GF-D8 (cell line): ENCODE results near the gene SLC25A18.
"Not testable (repeated sequence)": the region's sequence is repeated elsewhere in the genome, so short reads cannot be mapped to it uniquely, and the experiment has no call there.

Experiments
- DNase-seq: peaks from one replicate; lab custom pipeline; 2025; lab: John Stamatoyannopoulos, UW

SLC25A18 gene, protein sequence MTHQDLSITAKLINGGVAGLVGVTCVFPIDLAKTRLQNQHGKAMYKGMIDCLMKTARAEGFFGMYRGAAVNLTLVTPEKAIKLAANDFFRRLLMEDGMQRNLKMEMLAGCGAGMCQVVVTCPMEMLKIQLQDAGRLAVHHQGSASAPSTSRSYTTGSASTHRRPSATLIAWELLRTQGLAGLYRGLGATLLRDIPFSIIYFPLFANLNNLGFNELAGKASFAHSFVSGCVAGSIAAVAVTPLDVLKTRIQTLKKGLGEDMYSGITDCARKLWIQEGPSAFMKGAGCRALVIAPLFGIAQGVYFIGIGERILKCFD

GRCh38 chr22:17562906-17563870 lies at the start of gene SLC25A18:
SLC25A18 (plus strand) TSS chr22:17563498; CDS start chr22:17579945, 16,447 bp downstream.
- peak; percentile 7 for DNase-seq

GRCh38 chr22:17513612-17514011 lies 49.7 kb upstream of the SLC25A18 start:
- no peak for DNase-seq

DNA sequence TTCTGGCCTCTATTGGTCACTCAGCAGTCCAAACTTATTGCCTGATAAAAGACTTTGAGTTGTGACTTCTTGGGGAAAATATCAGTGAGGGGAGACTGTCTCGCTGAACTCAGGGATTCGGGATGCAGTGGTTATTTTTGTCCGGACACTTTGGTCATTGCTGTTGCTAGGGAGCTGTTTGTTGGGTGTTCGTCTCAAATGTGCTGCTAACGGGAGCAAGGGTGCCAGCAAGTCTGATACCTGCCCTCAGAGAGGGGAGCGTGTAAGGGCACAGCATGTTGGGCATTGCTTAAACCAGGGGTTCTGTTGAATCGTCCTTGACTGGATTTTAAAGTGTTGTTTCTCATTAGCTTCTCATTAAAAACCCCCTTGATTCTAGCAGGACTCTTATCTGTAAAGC lies 49.2 kb upstream of the SLC25A18 start:
- no peak for DNase-seq

- no peak for DNase-seq
Observed at GRCh38 chr22:17518406-17518805, 44.9 kb upstream of the SLC25A18 start.

DNA sequence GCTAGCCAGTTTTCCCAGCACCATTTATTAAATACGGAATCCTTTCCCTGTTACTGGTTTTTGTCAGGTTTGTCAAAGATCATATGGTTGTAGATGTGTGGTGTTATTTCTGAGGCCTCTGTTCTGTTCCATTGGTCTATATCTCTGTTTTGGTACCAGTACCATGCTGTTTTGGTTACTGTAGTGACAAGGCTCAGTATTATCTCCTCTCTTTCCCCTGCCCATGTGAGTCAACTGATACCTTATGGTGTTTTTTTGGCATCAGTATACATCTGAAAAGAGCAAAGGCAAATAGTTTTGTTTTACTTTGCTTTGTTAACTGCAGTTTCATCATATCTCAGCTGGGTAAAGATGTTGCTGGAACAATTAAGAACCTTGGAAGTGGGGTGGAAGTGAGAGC lies 41.3 kb upstream of the SLC25A18 start:
- not testable (repeated sequence) for DNase-seq

DNA sequence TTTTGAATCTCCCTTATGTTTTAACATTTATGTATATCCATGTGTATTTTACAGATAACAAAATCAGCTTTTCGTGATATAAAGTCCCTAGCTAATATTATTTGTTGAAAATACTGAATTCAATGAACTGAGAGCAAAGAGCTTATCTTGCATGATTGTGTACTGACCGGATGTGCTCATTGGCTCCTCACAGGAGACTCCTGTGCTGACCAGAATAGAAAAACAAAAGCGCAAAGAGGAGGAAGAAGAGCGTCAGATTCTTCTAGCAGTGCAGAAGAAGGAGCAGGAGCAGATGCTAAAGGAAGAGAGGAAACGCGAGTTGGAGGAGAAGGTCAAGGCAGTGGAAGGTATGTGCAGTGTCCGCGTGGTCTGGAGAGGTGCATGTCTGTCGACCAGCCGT lies 39.4 kb upstream of the SLC25A18 start:
- no peak for DNase-seq

GRCh38 chr22:17536269-17536668 lies 27.0 kb upstream of the SLC25A18 start:
- no peak for DNase-seq

GRCh38 chr22:17537155-17537554 lies 26.1 kb upstream of the SLC25A18 start:
- DNase-seq = no peak

DNA sequence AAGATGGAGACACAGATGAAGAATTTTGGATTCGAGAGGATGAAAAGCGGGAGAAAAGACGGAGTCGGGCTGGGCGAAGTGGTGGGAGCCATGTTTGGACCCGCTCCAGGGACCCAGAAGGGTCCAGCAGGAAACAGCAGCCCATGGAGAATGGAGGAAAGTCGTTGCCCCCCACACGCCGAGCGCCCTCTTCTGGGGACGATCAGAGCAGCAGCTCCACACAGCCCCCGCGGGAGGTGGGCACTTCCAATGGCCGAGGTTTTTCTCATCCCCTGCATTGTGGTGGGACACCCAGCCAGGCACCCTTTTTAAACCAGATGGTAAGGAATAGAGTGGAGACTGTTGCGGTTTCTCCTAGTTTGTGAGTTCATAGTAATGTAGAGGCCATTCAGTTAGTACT lies 22.8 kb upstream of the SLC25A18 start:
- no peak for DNase-seq

GRCh38 chr22:17541476-17541875 lies 21.8 kb upstream of the SLC25A18 start:
- DNase-seq = no peak

DNA sequence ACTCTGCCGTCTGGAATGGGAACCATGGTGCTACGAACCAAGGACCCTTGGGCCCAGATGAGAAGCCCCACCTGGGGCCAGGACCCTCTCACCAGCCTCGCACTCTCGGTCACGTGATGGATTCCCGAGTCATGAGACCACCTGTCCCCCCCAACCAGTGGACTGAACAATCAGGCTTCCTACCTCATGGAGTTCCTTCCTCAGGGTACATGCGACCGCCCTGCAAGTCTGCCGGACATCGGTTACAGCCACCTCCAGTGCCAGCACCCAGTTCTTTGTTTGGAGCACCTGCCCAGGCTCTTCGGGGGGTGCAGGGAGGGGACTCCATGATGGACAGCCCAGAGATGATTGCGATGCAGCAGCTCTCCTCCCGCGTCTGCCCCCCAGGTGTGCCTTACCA lies 20.8 kb upstream of the SLC25A18 start:
- DNase-seq = no peak

DNA sequence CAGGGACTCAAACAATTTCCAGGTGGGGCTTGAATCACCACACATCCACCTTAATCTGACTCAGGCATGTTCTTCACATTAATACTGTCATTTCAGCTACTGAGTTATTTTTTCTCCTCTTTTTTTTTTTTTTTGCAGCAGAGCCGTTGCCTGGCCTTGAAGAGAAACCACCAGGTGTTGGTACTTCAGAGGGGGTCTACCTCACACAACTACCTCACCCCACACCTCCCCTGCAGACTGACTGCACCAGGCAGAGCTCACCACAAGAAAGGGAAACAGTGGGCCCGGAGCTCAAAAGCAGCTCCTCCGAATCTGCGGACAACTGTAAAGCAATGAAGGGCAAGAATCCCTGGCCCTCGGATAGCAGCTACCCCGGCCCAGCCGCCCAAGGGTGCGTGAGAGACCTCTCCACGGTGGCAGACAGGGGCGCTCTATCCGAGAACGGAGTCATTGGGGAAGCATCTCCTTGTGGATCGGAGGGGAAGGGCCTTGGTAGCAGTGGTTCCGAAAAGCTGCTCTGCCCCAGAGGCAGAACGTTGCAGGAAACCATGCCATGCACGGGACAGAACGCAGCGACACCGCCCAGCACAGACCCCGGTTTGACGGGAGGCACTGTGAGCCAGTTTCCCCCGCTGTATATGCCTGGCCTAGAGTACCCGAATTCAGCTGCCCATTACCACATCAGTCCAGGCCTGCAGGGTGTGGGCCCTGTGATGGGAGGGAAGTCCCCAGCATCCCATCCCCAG lies 15.1 kb upstream of the SLC25A18 start:
- no peak for DNase-seq

DNA sequence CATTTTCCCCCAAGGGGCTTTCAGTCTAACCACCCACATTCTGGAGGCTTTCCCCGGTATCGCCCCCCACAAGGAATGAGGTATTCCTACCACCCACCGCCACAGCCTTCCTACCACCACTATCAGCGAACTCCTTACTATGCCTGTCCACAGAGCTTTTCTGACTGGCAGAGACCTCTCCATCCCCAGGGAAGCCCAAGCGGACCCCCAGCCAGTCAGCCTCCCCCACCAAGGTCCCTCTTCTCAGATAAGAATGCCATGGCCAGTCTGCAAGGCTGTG lies 14.6 kb upstream of the SLC25A18 start:
- DNase-seq = no peak

- no peak for DNase-seq
Observed at GRCh38 chr22:17549183-17549582, 14.1 kb upstream of the SLC25A18 start.

DNA sequence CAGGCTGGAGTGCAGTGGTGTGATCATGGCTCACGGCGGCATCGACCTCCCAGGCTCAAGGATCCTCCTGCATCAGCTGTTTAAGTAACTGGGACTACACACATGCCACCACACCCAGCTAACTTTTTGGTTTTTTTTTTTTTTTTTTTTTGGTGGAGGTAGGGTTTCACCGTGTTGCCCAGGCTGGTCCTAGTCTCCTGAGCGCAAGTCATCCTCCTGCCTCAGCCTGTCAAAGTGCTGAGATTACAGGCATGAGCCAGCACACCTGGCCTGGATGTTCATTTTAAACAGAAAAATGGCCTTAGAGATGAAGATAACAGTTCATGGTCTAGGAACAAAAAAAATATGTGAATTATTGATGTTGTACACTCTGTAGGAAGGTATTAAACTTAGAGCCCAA lies 13.6 kb upstream of the SLC25A18 start:
- no peak for DNase-seq

DNA sequence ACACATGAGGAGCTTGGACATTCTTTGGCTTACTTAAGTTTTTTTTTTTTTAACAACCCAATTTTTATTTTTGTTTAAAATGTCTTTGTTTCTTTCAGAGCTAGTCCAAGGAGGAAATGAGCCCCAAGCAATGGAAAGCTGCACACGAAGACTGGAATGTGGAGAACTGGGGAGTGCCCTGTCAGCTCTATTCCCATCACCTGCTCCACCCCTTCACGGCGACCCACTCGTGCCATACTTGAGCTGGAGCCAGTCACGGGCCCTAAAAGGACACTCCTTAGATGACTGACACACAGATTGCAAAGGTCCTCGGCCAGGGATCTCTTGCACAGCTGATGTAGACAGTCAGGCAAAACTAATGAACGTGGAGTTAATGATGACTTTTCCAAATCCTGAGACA lies 10.6 kb upstream of the SLC25A18 start:
- DNase-seq = no peak

- no peak for DNase-seq
Observed at GRCh38 chr22:17554814-17555213, 8.5 kb upstream of the SLC25A18 start.

GRCh38 chr22:17559188-17559587 lies 4.1 kb upstream of the SLC25A18 start:
- no peak for DNase-seq

- DNase-seq = no peak
Observed at GRCh38 chr22:17563936-17564391, 666 bp downstream of the SLC25A18 start.

- DNase-seq = not testable (repeated sequence)
Observed at GRCh38 chr22:17566016-17566687, 2.9 kb downstream of the SLC25A18 start.

DNA sequence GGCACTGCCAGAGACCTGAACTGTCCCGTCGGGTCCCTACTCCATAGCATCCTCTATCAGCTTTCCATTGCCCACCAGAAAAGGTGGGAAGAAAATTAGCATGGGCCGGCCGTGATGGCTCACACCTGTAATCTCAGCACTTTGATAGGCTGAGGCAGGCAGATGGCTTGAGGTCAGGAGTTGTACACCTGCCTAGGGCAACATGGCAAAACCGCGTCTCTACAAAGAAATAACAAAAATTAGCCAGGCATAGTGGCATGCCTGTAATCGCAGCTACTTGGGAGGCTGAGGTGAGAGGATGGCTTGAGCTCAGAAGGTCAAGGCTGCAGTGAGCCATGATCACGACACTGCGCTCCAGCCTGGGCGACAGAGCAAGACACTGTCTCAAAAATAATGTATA lies 3.5 kb downstream of the SLC25A18 start:
- DNase-seq = no peak

- DNase-seq = no peak
Observed at GRCh38 chr22:17569971-17570511, 6.7 kb downstream of the SLC25A18 start.
